HepG2 (cell line): Measurements from ENCODE around the gene ZFAND2B. TPM values are rescaled to one million over a fixed set of nuclear protein-coding genes. Genes with fewer than 3 reads are reported as not detected.

ENCODE experiments used
- KAT7 ChIP-seq: IDR thresholded peaks from 2 replicates; pipeline ENCODE4 v1.6.1; 2018; ENCODE audit warnings: borderline replicate concordance, missing compliant biosample characterization
- MAZ ChIP-seq, 2 experiments: sonication (generic) in 1 of 2; formaldehyde crosslinking in 1 of 2; IDR thresholded peaks; 2 replicates each; pipeline versions ENCODE4 v1.5.0 to v1.6.1; 2012 to 2020; ENCODE audit warnings: low read depth in 2 of 2, mild to moderate bottlenecking in 2 of 2, borderline replicate concordance in 1 of 2, improper control_type of control experiment in 1 of 2, low read length in 1 of 2, missing genetic modification reagents in 1 of 2, moderate library complexity in 1 of 2
- MYPOP ChIP-seq: sonication (generic); formaldehyde crosslinking; IDR thresholded peaks from 2 replicates; pipeline ENCODE4 v1.8.1; 2023; ENCODE audit warnings: mild to moderate bottlenecking, moderate library complexity, missing genetic modification reagents
- PAF1 ChIP-seq: IDR thresholded peaks from 2 replicates; pipeline ENCODE4 v1.6.1; 2016; ENCODE audit warnings: missing genetic modification reagents, missing compliant biosample characterization
- RERE ChIP-seq: IDR thresholded peaks from 2 replicates; pipeline ENCODE4 v1.6.1; 2016; ENCODE audit warnings: low read depth, missing genetic modification reagents, missing compliant biosample characterization
- SALL2 ChIP-seq: sonication (generic); formaldehyde crosslinking; IDR thresholded peaks from 2 replicates; pipeline ENCODE4 v1.8.1; 2023; ENCODE audit warnings: mild to moderate bottlenecking, missing genetic modification reagents, inconsistent platforms
- SAP130 ChIP-seq: IDR thresholded peaks from 2 replicates; pipeline ENCODE4 v1.6.1; 2016; ENCODE audit warnings: low read depth
- TBX2 ChIP-seq: sonication (generic); formaldehyde crosslinking; IDR thresholded peaks from 2 replicates; pipeline ENCODE4 v1.5.0; 2020; ENCODE audit warnings: missing genetic modification reagents, mild to moderate bottlenecking, borderline replicate concordance
- THAP7 ChIP-seq: sonication (generic); formaldehyde crosslinking; IDR thresholded peaks from 2 replicates; pipeline ENCODE4 v1.8.1; 2023; ENCODE audit warnings: mild to moderate bottlenecking, missing genetic modification reagents
- ZBTB26 ChIP-seq: IDR thresholded peaks from 2 replicates; pipeline ENCODE4 v1.6.1; 2016; ENCODE audit warnings: missing compliant biosample characterization, missing genetic modification reagents, borderline replicate concordance
- ZNF281 ChIP-seq: sonication (generic); formaldehyde crosslinking; IDR thresholded peaks from 2 replicates; pipeline ENCODE4 v1.4.0; 2020; ENCODE audit warnings: missing genetic modification reagents, borderline replicate concordance
- ZNF816 ChIP-seq: sonication (generic); formaldehyde crosslinking; IDR thresholded peaks from 2 replicates; pipeline ENCODE4 v1.8.0; 2022; ENCODE audit warnings: missing genetic modification reagents, mild to moderate bottlenecking, borderline replicate concordance
- polyA plus RNA-seq, 8 experiments: library from polyadenylated mRNA; depleted of rRNA in 3 of 8; stranded (reverse) in 7 of 8; unstranded in 1 of 8; fragments of >200 nt; fragmentation: Illumina TruSeq in 4 of 8; extraction: Trizol in 4 of 8; gene quantifications; 2 replicates each; pipeline versions ENCODE4 v1.2.1 to v1.2.3, GENCODE V29; 2011 to 2016; ENCODE audit warnings: low read depth in 4 of 8, missing spikeins in 1 of 8, mixed read lengths in 1 of 8; ENCODE audit not compliant: insufficient read depth in 1 of 8
- total RNA-seq, 5 experiments: library from RNA; depleted of rRNA; stranded (reverse); fragments of >200 nt; fragmentation: Illumina TruSeq; extraction: Trizol; gene quantifications; 2 replicates each; pipeline ENCODE4 v1.2.3, GENCODE V29; 2016; ENCODE audit warnings: low read depth in 1 of 5
- TF ChIP-seq, protein P1 (sequence below): sonication (generic); formaldehyde crosslinking; IDR thresholded peaks from 2 replicates; pipeline ENCODE4 v1.4.0; 2020; ENCODE audit warnings: mild to moderate bottlenecking, missing genetic modification reagents, borderline replicate concordance

The ZFAND2B gene
- total and polyA plus RNA-seq, 2 of the 13 experiments (the other 11 are each of a cell fraction or from before 2014, with no cell fraction given) = 53.3 to 115 TPM

DNA sequence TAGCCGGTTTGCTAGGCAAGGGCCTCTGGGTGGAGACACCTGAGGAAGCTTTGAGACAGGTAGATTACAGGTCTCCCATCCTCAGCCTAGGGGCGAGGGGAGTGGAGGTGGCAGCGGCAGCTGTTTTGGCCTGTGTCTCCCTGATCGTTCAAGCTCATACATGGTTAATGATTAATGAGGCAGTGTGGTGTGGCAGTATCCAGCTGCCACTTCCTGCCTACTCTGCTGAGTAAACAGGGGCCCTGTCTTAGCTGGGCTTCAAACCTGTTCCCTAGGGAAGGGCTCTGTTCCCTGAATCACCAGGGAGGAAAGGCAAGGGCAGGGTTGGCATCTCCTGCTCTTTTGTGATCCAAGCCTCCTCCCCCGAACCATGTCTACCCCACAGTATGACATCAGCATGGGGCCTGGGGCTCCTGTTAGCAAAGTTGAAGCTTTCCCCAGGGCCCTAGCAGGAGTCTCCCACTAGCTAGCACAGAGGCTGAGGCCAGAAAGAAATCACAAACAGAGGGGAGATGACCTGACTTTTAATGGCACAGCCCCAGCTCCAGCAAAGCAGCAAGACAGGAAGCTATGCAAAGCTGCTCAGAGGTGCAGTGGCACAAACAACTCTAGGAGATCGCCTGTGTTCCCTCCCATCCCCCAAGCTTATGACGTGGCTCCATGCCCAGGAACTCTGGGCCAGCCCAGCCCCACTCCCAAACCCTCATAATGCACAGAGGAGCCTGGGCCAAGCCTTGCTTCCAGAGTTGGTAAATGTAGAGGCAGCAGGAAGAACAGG, 42.8 kb downstream of the ZFAND2B start (continued):
- TF ChIP-seq TBX2 (CRISPR knock-in tag) (peak; percentile 95), SAP130 (CRISPR knock-in tag) (peak; percentile 96), KAT7 (no peak; the same call in 1 of the 2 replicates), SALL2 (CRISPR knock-in tag) (peak; percentile 61; the same call in 1 of the 2 replicates), MYPOP (CRISPR knock-in tag) (0 out of 2 replicates have a peak, but pooled peaks have one; percentile 71), ZNF816 (CRISPR knock-in tag) (0 out of 2 replicates have a peak, but pooled peaks have one; percentile 77), MAZ (IDR thresholded peaks at IDR 0.05; ENCODE audit: borderline replicate concordance, low read depth, low read length) (no peak), MAZ (CRISPR knock-in tag; IDR thresholded peaks at IDR 0.05; ENCODE audit: low read depth) (peak; percentile 82), ZBTB26 (peak; percentile 11; the same call in 1 of the 2 replicates), THAP7 (no peak; the same call in none of the 2 replicates), PAF1 (CRISPR knock-in tag) (no peak), RERE (CRISPR knock-in tag) (no peak), ZNF281 (CRISPR knock-in tag) (peak; percentile 96)
- TF ChIP-seq, protein P1, sequence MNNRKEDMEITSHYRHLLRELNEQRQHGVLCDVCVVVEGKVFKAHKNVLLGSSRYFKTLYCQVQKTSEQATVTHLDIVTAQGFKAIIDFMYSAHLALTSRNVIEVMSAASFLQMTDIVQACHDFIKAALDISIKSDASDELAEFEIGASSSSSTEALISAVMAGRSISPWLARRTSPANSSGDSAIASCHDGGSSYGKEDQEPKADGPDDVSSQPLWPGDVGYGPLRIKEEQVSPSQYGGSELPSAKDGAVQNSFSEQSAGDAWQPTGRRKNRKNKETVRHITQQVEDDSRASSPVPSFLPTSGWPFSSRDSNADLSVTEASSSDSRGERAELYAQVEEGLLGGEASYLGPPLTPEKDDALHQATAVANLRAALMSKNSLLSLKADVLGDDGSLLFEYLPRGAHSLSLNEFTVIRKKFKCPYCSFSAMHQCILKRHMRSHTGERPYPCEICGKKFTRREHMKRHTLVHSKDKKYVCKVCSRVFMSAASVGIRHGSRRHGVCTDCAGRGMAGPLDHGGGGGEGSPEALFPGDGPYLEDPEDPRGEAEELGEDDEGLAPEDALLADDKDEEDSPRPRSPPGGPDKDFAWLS (CRISPR knock-in tag) = no peak
